HepG2 (cell line): ENCODE data around the gene TNFAIP8L2. TPM values are rescaled to one million over a fixed set of nuclear protein-coding genes. Genes with fewer than 3 reads are reported as not detected.
A peak's percentile ranks its signal among the peaks of the same experiment; 100 is the strongest.

Source experiments
- ARID3A ChIP-seq: IDR thresholded peaks from 2 replicates; pipeline ENCODE4 v1.6.1; 2012; ENCODE audit warnings: low read depth, low read length, improper control_type of control experiment
- CENPBD1 ChIP-seq: sonication (generic); formaldehyde crosslinking; IDR thresholded peaks from 2 replicates; pipeline ENCODE4 v1.8.0; 2022; ENCODE audit warnings: missing genetic modification reagents, low read depth, mild to moderate bottlenecking, borderline replicate concordance
- DR1 ChIP-seq: sonication (generic); formaldehyde crosslinking; IDR thresholded peaks from 2 replicates; pipeline ENCODE4 v1.8.0; 2021; ENCODE audit warnings: mild to moderate bottlenecking, missing genetic modification reagents, inconsistent platforms
- DZIP1 ChIP-seq: sonication (generic); formaldehyde crosslinking; IDR thresholded peaks from 2 replicates; pipeline ENCODE4 v1.5.0; 2020; ENCODE audit warnings: mild to moderate bottlenecking, missing genetic modification reagents
- HDAC1 ChIP-seq: sonication (generic); formaldehyde crosslinking; IDR thresholded peaks from 2 replicates; pipeline ENCODE4 v1.5.1; 2020; ENCODE audit warnings: mild to moderate bottlenecking, missing genetic modification reagents
- HIC2 ChIP-seq: sonication (generic); formaldehyde crosslinking; IDR thresholded peaks from 2 replicates; pipeline ENCODE4 v1.9.0; 2022; ENCODE audit warnings: low read depth, missing genetic modification reagents
- KDM5B ChIP-seq: sonication (generic); formaldehyde crosslinking; IDR thresholded peaks from 2 replicates; pipeline ENCODE4 v1.4.0; 2020; ENCODE audit warnings: missing genetic modification reagents, mild to moderate bottlenecking, borderline replicate concordance
- MED8 ChIP-seq: sonication (generic); formaldehyde crosslinking; IDR thresholded peaks from 2 replicates; pipeline ENCODE4 v1.8.1; 2023; ENCODE audit warnings: mild to moderate bottlenecking, missing genetic modification reagents; ENCODE audit not compliant: insufficient replicate concordance
- SAFB2 ChIP-seq: sonication (generic); formaldehyde crosslinking; IDR thresholded peaks from 2 replicates; pipeline ENCODE4 v1.5.1; 2020; ENCODE audit warnings: missing genetic modification reagents, low read depth, mild to moderate bottlenecking, borderline replicate concordance
- SUZ12 ChIP-seq: fragments of 150-350 bp; IDR thresholded peaks from 2 replicates; pipeline ENCODE4 v1.6.1; 2014; ENCODE audit warnings: low read depth, low read length
- ZFP36L1 ChIP-seq: sonication (generic); formaldehyde crosslinking; IDR thresholded peaks from 2 replicates; pipeline ENCODE4 v1.8.0; 2022; ENCODE audit warnings: mild to moderate bottlenecking, missing genetic modification reagents, moderate library complexity
- ZNF142 ChIP-seq: sonication (generic); formaldehyde crosslinking; IDR thresholded peaks from 2 replicates; pipeline ENCODE4 v1.4.0; 2020; ENCODE audit warnings: missing genetic modification reagents
- ZNF251 ChIP-seq: sonication (generic); formaldehyde crosslinking; IDR thresholded peaks from 2 replicates; pipeline ENCODE4 v1.9.0; 2021; ENCODE audit warnings: mild to moderate bottlenecking, missing genetic modification reagents
- ZNF30 ChIP-seq: sonication (generic); formaldehyde crosslinking; IDR thresholded peaks from 2 replicates; pipeline ENCODE4 v1.5.0; 2020; ENCODE audit warnings: mild to moderate bottlenecking, missing genetic modification reagents
- ZNF567 ChIP-seq: sonication (generic); formaldehyde crosslinking; IDR thresholded peaks from 2 replicates; pipeline ENCODE4 v1.8.1; 2023; ENCODE audit warnings: mild to moderate bottlenecking, missing genetic modification reagents, borderline replicate concordance
- ZSCAN20 ChIP-seq: sonication (generic); formaldehyde crosslinking; IDR thresholded peaks from 2 replicates; pipeline ENCODE4 v1.4.0; 2020; ENCODE audit warnings: missing genetic modification reagents, mild to moderate bottlenecking, borderline replicate concordance
- polyA plus RNA-seq, 8 experiments: library from polyadenylated mRNA; depleted of rRNA in 3 of 8; stranded (reverse) in 7 of 8; unstranded in 1 of 8; fragments of >200 nt; fragmentation: Illumina TruSeq in 4 of 8; extraction: Trizol in 4 of 8; gene quantifications; 2 replicates each; pipeline versions ENCODE4 v1.2.1 to v1.2.3, GENCODE V29; 2011 to 2016; ENCODE audit warnings: low read depth in 4 of 8, missing spikeins in 1 of 8, mixed read lengths in 1 of 8; ENCODE audit not compliant: insufficient read depth in 1 of 8
- total RNA-seq, 5 experiments: library from RNA; depleted of rRNA; stranded (reverse); fragments of >200 nt; fragmentation: Illumina TruSeq; extraction: Trizol; gene quantifications; 2 replicates each; pipeline ENCODE4 v1.2.3, GENCODE V29; 2016; ENCODE audit warnings: low read depth in 1 of 5

Gene TNFAIP8L2
- total and polyA plus RNA-seq, 2 of the 13 experiments (the other 11 are each of a cell fraction or from before 2014, with no cell fraction given), result not detected

GRCh38 chr1:151146412-151147131 is 9.9 kb upstream of the TNFAIP8L2 start, which contains the start of gene SEMA6C (continued):
- TF ChIP-seq SAFB2 (CRISPR knock-in tag), result no peak
- no peak for TF ChIP-seq CENPBD1 (CRISPR knock-in tag)
- peak; percentile 61; the same call in 1 of the 2 replicates for TF ChIP-seq DR1
- TF ChIP-seq MED8 (CRISPR knock-in tag), result peak; percentile 62
- no peak for TF ChIP-seq ZNF251 (CRISPR knock-in tag)
- no peak; the same call in 1 of the 2 replicates for TF ChIP-seq HIC2
- no peak for TF ChIP-seq ZNF142
- TF ChIP-seq ARID3A, result no peak
- TF ChIP-seq ZSCAN20 (CRISPR knock-in tag), result no peak
- TF ChIP-seq DZIP1, result no peak
- TF ChIP-seq SUZ12, result no peak
- peak; percentile 73 for TF ChIP-seq KDM5B (CRISPR knock-in tag)
- TF ChIP-seq HDAC1 (CRISPR knock-in tag), result peak; percentile 42; the same call in 1 of the 2 replicates
- TF ChIP-seq ZFP36L1 (CRISPR knock-in tag), result 0 out of 2 replicates have a peak, but pooled peaks have one; percentile 49
- no peak for TF ChIP-seq ZNF567 (CRISPR knock-in tag)
- TF ChIP-seq ZNF30 (CRISPR knock-in tag), result no peak
